Measurements from ENCODE around the gene COQ4. TPM values are rescaled to one million over a fixed set of nuclear protein-coding genes. Genes with fewer than 3 reads are reported as not detected.

Gene COQ4
- total RNA-seq, 1 donor from 2014 or later, result 32.0 TPM

GRCh38 chr9:128321879-128322403 lies 698 bp upstream of the COQ4 start:
- no peaks in the 10 kb centered on the region for H3K9me3 ChIP-seq (replicated peaks)
- no peaks in the 10 kb centered on the region for H3K27me3 ChIP-seq (ENCODE audit: low read depth)
- H3K36me3 ChIP-seq, result peaks cover 50% of the 10 kb centered on the region
- intact Hi-C loops (cut with micrococcal nuclease), result no loop called here
- H3K4me1 ChIP-seq, result peaks cover 55% of the 10 kb centered on the region
- no peak for DNase-seq
- peak overlapping the region; percentile 86 for H3K4me3 ChIP-seq
- no peak for TF ChIP-seq CTCF (IDR thresholded peaks at IDR 0.05; ENCODE audit: borderline replicate concordance)
- H3K27ac ChIP-seq (replicated peaks), result peak overlapping the region; percentile 98

GRCh38 chr9:128323212-128323730 lies 632 bp downstream of the COQ4 start:
- H3K36me3 ChIP-seq, result peaks cover 50% of the 10 kb centered on the region
- peaks cover 55% of the 10 kb centered on the region for H3K4me1 ChIP-seq
- no peak for TF ChIP-seq CTCF (IDR thresholded peaks at IDR 0.05; ENCODE audit: borderline replicate concordance)
- no peaks in the 10 kb centered on the region for H3K9me3 ChIP-seq (replicated peaks)
- DNase-seq, result no peak
- H3K27ac ChIP-seq (replicated peaks), result peak overlapping the region; percentile 98
- no peaks in the 10 kb centered on the region for H3K27me3 ChIP-seq (ENCODE audit: low read depth)
- intact Hi-C loops (cut with micrococcal nuclease), result no loop called here
- H3K4me3 ChIP-seq, result peak overlapping the region; percentile 86

- intact Hi-C loops (cut with micrococcal nuclease), result no loop called here
- H3K36me3 ChIP-seq, result peaks cover 51% of the 10 kb centered on the region
- TF ChIP-seq CTCF (IDR thresholded peaks at IDR 0.05; ENCODE audit: borderline replicate concordance), result no peak
- peaks cover 55% of the 10 kb centered on the region for H3K4me1 ChIP-seq
- H3K27ac ChIP-seq (replicated peaks), result no peak overlapping the region
- no peaks in the 10 kb centered on the region for H3K27me3 ChIP-seq (ENCODE audit: low read depth)
- peak overlapping the region; percentile 86 for H3K4me3 ChIP-seq
- H3K9me3 ChIP-seq (replicated peaks), result no peaks in the 10 kb centered on the region
- no peak for DNase-seq
These were observed 1.2 kb downstream of the COQ4 start for GRCh38 chr9:128323791-128324190.

- no peak for TF ChIP-seq CTCF (IDR thresholded peaks at IDR 0.05; ENCODE audit: borderline replicate concordance)
- DNase-seq, result no peak
- H3K4me3 ChIP-seq, result no peak overlapping the region
- intact Hi-C loops (cut with micrococcal nuclease), result no loop called here
- H3K27me3 ChIP-seq (ENCODE audit: low read depth), result no peaks in the 10 kb centered on the region
- H3K4me1 ChIP-seq, result peaks cover 55% of the 10 kb centered on the region
- no peak overlapping the region for H3K27ac ChIP-seq (replicated peaks)
- H3K36me3 ChIP-seq, result peaks cover 45% of the 10 kb centered on the region
- no peaks in the 10 kb centered on the region for H3K9me3 ChIP-seq (replicated peaks)
These were observed 1.8 kb downstream of the COQ4 start for GRCh38 chr9:128324401-128324800.

GRCh38 chr9:128325629-128326028 lies 3.0 kb downstream of the COQ4 start:
- intact Hi-C loops (cut with micrococcal nuclease), result no loop called here
- Histone ChIP-seq H3K4me3 (no peak overlapping the region), H3K4me1 (peaks cover 55% of the 10 kb centered on the region), H3K9me3 (replicated peaks) (no peaks in the 10 kb centered on the region), H3K27ac (replicated peaks) (peak overlapping the region; percentile 37), H3K36me3 (peaks cover 40% of the 10 kb centered on the region), H3K27me3 (ENCODE audit: low read depth) (no peaks in the 10 kb centered on the region)
- no peak for TF ChIP-seq CTCF (IDR thresholded peaks at IDR 0.05; ENCODE audit: borderline replicate concordance)
- DNase-seq, result no peak

Data from left ventricle myocardium inferior (tissue), 1 donor.